Keratinocyte (primary cell): ENCODE measurements around the gene CHD9NB.

Experiments
- EZH2 ChIP-seq: IDR thresholded peaks from one replicate; pipeline ENCODE4 v1.6.1; 2012; ENCODE audit warnings: inconsistent platforms, mild to moderate bottlenecking, low read length, moderate library complexity
- TF ChIP-seq, protein P1 (sequence below), 3 experiments: IDR thresholded peaks in 1 of 3; conservative IDR thresholded peaks in 1 of 3; optimal IDR thresholded peaks in 1 of 3; 2 replicates in 2 of 3; 3 replicates in 1 of 3; pipeline versions ENCODE3 to v1.5.1; 2011; ENCODE audit warnings: low read length in 3 of 3, mild to moderate bottlenecking in 3 of 3, moderate library complexity in 2 of 3, control low read depth in 1 of 3, inconsistent platforms in 1 of 3; ENCODE audit not compliant: insufficient read depth in 2 of 3; ENCODE audit errors: extremely low read depth in 1 of 3

DNA sequence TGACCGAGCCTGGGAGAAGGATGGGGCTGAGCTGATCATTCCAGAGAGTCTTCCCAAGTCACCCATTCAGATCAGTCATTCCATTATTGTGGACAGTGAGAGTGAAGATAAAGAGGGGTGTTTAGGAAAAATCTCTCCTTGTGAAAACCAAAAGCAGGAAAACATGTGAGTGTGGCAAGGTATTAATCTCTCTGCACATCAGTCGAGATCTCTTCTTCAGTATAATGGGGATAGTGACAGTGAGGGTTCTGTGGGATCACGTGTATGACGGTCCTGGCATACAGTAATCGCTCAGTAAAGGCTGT, 37.5 kb upstream of the CHD9NB start:
- TF ChIP-seq, protein P1, sequence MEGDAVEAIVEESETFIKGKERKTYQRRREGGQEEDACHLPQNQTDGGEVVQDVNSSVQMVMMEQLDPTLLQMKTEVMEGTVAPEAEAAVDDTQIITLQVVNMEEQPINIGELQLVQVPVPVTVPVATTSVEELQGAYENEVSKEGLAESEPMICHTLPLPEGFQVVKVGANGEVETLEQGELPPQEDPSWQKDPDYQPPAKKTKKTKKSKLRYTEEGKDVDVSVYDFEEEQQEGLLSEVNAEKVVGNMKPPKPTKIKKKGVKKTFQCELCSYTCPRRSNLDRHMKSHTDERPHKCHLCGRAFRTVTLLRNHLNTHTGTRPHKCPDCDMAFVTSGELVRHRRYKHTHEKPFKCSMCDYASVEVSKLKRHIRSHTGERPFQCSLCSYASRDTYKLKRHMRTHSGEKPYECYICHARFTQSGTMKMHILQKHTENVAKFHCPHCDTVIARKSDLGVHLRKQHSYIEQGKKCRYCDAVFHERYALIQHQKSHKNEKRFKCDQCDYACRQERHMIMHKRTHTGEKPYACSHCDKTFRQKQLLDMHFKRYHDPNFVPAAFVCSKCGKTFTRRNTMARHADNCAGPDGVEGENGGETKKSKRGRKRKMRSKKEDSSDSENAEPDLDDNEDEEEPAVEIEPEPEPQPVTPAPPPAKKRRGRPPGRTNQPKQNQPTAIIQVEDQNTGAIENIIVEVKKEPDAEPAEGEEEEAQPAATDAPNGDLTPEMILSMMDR (optimal IDR thresholded peaks at IDR 0.05 in 1 of 3, IDR thresholded peaks at IDR 0.05 in 1 of 3, conservative IDR thresholded peaks at IDR 0.05 in 1 of 3; ENCODE audit: extremely low read depth in 1 of 3, insufficient read depth in 2 of 3, low read length in 3 of 3) = no peak
- no peak for TF ChIP-seq EZH2
